Type B pancreatic cell (in vitro differentiated cells): ENCODE data around the gene ANKS1B. TPM values are rescaled to one million over a fixed set of nuclear protein-coding genes. Genes with fewer than 3 reads are reported as not detected.

Experiments used
- DNase-seq: peaks from one replicate; pipeline ENCODE4 v3.0.0; 2021; ENCODE audit warnings: mixed read lengths; ENCODE audit not compliant: unreplicated experiment; ENCODE audit errors: extremely low spot score
- H3K27ac Mint-ChIP-seq: 2 replicates; pipeline ENCODE4 v1.8.0; 2021; ENCODE audit warnings: mild to moderate bottlenecking, mixed read lengths
- H3K27me3 Mint-ChIP-seq: 2 replicates; pipeline ENCODE4 v1.8.0; 2021; ENCODE audit warnings: mixed read lengths
- H3K36me3 Mint-ChIP-seq: 2 replicates; pipeline ENCODE4 v1.8.0; 2021; ENCODE audit warnings: mixed read lengths
- H3K4me1 Mint-ChIP-seq: one replicate; pipeline ENCODE4 v1.8.0; 2021; ENCODE audit warnings: mixed read lengths; ENCODE audit not compliant: unreplicated experiment
- H3K4me3 Mint-ChIP-seq: 2 replicates; pipeline ENCODE4 v1.8.0; 2021; ENCODE audit warnings: mild to moderate bottlenecking, mixed read lengths
- H3K9me3 Mint-ChIP-seq: 2 replicates; pipeline ENCODE4 v1.8.0; 2021; ENCODE audit warnings: mixed read lengths
- CTCF ChIP-seq: fragments of 200-600 bp; sonication (generic); conservative IDR thresholded peaks from 2 replicates; pipeline ENCODE4 v1.5.0; 2021; ENCODE audit warnings: antibody characterized with exemption, mild to moderate bottlenecking
- total RNA-seq: library from RNA; stranded (reverse); gene quantifications from 2 replicates; pipeline ENCODE4 v1.2.1, GENCODE V29; 2021; ENCODE audit warnings: low replicate concordance

Gene ANKS1B
- total RNA-seq, 1 donor from 2014 or later: 4.7 TPM

GRCh38 chr12:99935608-99936007 is 49.1 kb downstream of the ANKS1B start:
- no peaks in the 10 kb centered on the region for H3K36me3 Mint-ChIP-seq
- TF ChIP-seq CTCF: no peak
- no peak for DNase-seq
- no peak overlapping the region for H3K4me3 Mint-ChIP-seq
- no peak overlapping the region for H3K27ac Mint-ChIP-seq
- no peaks in the 10 kb centered on the region for H3K4me1 Mint-ChIP-seq
- no peaks in the 10 kb centered on the region for H3K9me3 Mint-ChIP-seq
- no peaks in the 10 kb centered on the region for H3K27me3 Mint-ChIP-seq

- H3K4me3 Mint-ChIP-seq: no peak overlapping the region
- DNase-seq: no peak
- no peak overlapping the region for H3K27ac Mint-ChIP-seq
- peaks cover 3% of the 10 kb centered on the region for H3K9me3 Mint-ChIP-seq
- no peaks in the 10 kb centered on the region for H3K36me3 Mint-ChIP-seq
- H3K27me3 Mint-ChIP-seq: no peaks in the 10 kb centered on the region
- no peaks in the 10 kb centered on the region for H3K4me1 Mint-ChIP-seq
- no peak for TF ChIP-seq CTCF
Measured at GRCh38 chr12:99926511-99927169, 58.1 kb downstream of the ANKS1B start.

GRCh38 chr12:99920353-99920960 is 64.3 kb downstream of the ANKS1B start:
- no peaks in the 10 kb centered on the region for H3K9me3 Mint-ChIP-seq
- TF ChIP-seq CTCF: no peak
- H3K27me3 Mint-ChIP-seq: no peaks in the 10 kb centered on the region
- no peak overlapping the region for H3K27ac Mint-ChIP-seq
- no peak overlapping the region for H3K4me3 Mint-ChIP-seq
- DNase-seq: no peak
- H3K4me1 Mint-ChIP-seq: no peaks in the 10 kb centered on the region
- no peaks in the 10 kb centered on the region for H3K36me3 Mint-ChIP-seq

GRCh38 chr12:99917711-99918402 is 66.9 kb downstream of the ANKS1B start:
- H3K27me3 Mint-ChIP-seq: no peaks in the 10 kb centered on the region
- H3K36me3 Mint-ChIP-seq: no peaks in the 10 kb centered on the region
- no peak overlapping the region for H3K4me3 Mint-ChIP-seq
- DNase-seq: no peak
- H3K4me1 Mint-ChIP-seq: no peaks in the 10 kb centered on the region
- TF ChIP-seq CTCF: no peak
- H3K27ac Mint-ChIP-seq: no peak overlapping the region
- no peaks in the 10 kb centered on the region for H3K9me3 Mint-ChIP-seq

- Mint-ChIP-seq H3K9me3 (no peaks in the 10 kb centered on the region), H3K27me3 (no peaks in the 10 kb centered on the region), H3K27ac (no peak overlapping the region), H3K36me3 (no peaks in the 10 kb centered on the region), H3K4me1 (no peaks in the 10 kb centered on the region), H3K4me3 (no peak overlapping the region)
- no peak for TF ChIP-seq CTCF
- DNase-seq: no peak
Measured at GRCh38 chr12:99916555-99916954, 68.2 kb downstream of the ANKS1B start.
